ENCODE measurements around the gene MRAS. TPM values are rescaled to one million over a fixed set of nuclear protein-coding genes. Genes with fewer than 3 reads are reported as not detected.

The MRAS gene
- total and polyA plus RNA-seq, 2 of the 4 experiments (the other 2 are of a cell fraction), result 59.3 to 60.6 TPM

DNA sequence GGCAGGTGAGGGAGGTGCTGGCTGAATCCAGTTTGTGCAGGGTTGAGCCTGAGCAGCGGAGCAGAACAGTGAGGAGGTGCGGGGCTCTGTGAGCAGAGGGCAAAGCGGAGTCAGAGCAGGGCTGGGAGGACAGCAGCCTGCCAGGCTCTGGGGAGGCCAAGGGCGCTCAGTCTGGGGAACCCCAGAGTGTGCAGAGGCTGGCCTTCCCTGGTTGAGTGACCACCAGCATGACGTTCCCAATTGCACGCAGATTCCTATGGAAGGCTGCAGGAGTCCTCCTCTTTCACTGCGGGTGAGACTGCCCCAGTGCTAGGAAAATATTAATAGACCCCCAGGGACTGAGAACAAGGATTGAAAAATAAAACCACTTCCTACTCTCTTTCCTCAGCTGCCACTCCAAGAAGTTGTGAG, 13.2 kb downstream of the MRAS start:
- Histone ChIP-seq H4K8ac (ENCODE audit: low read depth in 2 of 2, low read length in 2 of 2) (no peak overlapping the region), H2BK120ac (ENCODE audit: low read depth, low read length) (no peak overlapping the region), H2AK9ac (replicated peaks; ENCODE audit: low read depth, low read length, poor library complexity) (no peak overlapping the region), H2BK5ac (ENCODE audit: low read depth, low read length, poor library complexity, severe bottlenecking) (no peak overlapping the region), H3K9me3 (ENCODE audit: control insufficient read depth, insufficient read depth, low read length) (no peaks in the 10 kb centered on the region), H3K36me3 (ENCODE audit: control insufficient read depth, insufficient read depth, low read length) (peaks cover 3% of the 10 kb centered on the region; the same call in 1 of the 2 replicates), H2AK5ac (ENCODE audit: low read depth, low read length) (no peak overlapping the region), H3K79me1 (ENCODE audit: low read depth in 1 of 2, low read length in 2 of 2) (peaks cover 16 to 54% of the 10 kb centered on the region in 2 experiments), H3K9ac (ENCODE audit: low read depth, low read length) (no peak overlapping the region), H3K4me2 (ENCODE audit: low read depth, low read length) (no peak overlapping the region), H3K14ac (replicated peaks; ENCODE audit: low read depth, low read length) (no peak overlapping the region), H3K4ac (ENCODE audit: low read depth, low read length) (no peak overlapping the region), H3K27ac (ENCODE audit: insufficient read depth, low read length) (no peak overlapping the region), H3K27me3 (ENCODE audit: control insufficient read depth, insufficient read depth, low read length) (no peaks in the 10 kb centered on the region), H3K4me3 (ENCODE audit: insufficient read depth, low read depth, low read length) (no peak overlapping the region), H3K9me1 (ENCODE audit: insufficient read depth, low read length) (peaks cover 22% of the 10 kb centered on the region; the same call in 1 of the 2 replicates), H3K56ac (ENCODE audit: extremely low read depth, insufficient read depth, low read length) (no peak overlapping the region), H3K4me1 (ENCODE audit: control insufficient read depth, insufficient read depth, low read length) (peaks cover 5% of the 10 kb centered on the region; the same call in 1 of the 2 replicates), H4K91ac (ENCODE audit: insufficient read depth, low read depth, low read length) (no peak overlapping the region), H4K20me1 (ENCODE audit: insufficient read depth, low read length) (peaks cover 12% of the 10 kb centered on the region), H3K23ac (ENCODE audit: low read depth, low read length) (no peak overlapping the region), H2BK15ac (ENCODE audit: low read depth, low read length) (no peak overlapping the region), H2AFZ (replicated peaks; ENCODE audit: low read length, poor library complexity) (no peak overlapping the region), H2BK20ac (ENCODE audit: low read depth, low read length) (no peak overlapping the region), H4K5ac (ENCODE audit: low read depth, low read length) (no peak overlapping the region), H3K18ac (ENCODE audit: low read depth, low read length) (no peak overlapping the region)
- no peak for DNase-seq
- in situ Hi-C loops (cut with MboI; ENCODE audit: low sequenced_read_pairs), result no loop called here
- WGBS, 2 experiments (ENCODE audit: extremely low coverage in 2 of 2, insufficient read length in 1 of 2), result 100% methylated on average over 2 of the region's 7 CpGs; no CpG with 5 or more reads in 1 of the 2 experiments
- TF ChIP-seq RFX5 (IDR thresholded peaks at IDR 0.05; ENCODE audit: low read depth, low read length) (no peak), RAD21 (IDR thresholded peaks at IDR 0.05; ENCODE audit: low read length) (no peak), MAZ (IDR thresholded peaks at IDR 0.05; ENCODE audit: borderline replicate concordance, low read depth, low read length) (no peak)
- intact Hi-C loops (cut with micrococcal nuclease), result no loop called here
- no TSS peak for BruUV-seq (replicated peaks)
- dilution Hi-C loops (cut with HindIII; ENCODE audit: low sequenced_read_pairs, unreplicated experiment), result no loop called here
- ATAC-seq (ENCODE audit: low read depth), result no peak
- ChIA-PET CTCF (no interaction called here), POLR2A (ENCODE audit: unreplicated experiment) (no interaction called here)
